Measurements from ENCODE around the gene SLC26A2.

DNA sequence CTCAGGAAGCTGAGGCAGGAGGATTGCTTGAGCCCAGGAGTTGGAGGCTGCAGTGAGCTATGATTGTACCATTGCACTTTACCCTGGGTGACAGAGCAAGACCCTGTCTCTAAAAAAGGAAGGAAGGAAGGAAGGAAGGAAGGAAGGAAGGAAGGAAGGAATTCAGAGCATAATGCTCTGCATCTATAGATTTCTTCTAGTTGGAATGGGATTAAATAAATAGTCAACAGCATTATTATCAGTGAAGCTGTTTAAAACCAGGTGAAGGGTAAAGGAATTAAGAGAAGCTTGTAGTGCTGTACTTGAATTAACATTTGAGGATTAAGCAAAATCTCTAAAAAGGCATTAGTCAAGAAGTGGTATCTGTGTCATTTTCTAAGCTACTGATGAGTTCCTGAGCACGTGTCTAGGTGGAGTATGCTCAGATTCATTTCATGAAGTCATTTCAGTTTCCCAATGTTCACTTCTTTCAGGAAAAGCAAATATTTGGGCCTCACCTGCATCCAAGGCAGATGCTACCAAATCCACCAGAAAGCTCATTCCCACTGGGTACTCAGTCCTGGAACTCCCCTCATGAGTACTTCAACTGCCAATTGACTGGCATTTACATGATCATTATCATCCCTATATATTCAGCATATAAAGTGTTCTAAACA is 24.4 kb upstream of the SLC26A2 start:
- TF ChIP-seq POLR2A (IDR thresholded peaks at IDR 0.05), result no peak
- TF ChIP-seq, protein P1, sequence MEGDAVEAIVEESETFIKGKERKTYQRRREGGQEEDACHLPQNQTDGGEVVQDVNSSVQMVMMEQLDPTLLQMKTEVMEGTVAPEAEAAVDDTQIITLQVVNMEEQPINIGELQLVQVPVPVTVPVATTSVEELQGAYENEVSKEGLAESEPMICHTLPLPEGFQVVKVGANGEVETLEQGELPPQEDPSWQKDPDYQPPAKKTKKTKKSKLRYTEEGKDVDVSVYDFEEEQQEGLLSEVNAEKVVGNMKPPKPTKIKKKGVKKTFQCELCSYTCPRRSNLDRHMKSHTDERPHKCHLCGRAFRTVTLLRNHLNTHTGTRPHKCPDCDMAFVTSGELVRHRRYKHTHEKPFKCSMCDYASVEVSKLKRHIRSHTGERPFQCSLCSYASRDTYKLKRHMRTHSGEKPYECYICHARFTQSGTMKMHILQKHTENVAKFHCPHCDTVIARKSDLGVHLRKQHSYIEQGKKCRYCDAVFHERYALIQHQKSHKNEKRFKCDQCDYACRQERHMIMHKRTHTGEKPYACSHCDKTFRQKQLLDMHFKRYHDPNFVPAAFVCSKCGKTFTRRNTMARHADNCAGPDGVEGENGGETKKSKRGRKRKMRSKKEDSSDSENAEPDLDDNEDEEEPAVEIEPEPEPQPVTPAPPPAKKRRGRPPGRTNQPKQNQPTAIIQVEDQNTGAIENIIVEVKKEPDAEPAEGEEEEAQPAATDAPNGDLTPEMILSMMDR (IDR thresholded peaks at IDR 0.05), result no peak
